ENCODE measurements around the gene SMIM1.

SMIM1 gene

DNA sequence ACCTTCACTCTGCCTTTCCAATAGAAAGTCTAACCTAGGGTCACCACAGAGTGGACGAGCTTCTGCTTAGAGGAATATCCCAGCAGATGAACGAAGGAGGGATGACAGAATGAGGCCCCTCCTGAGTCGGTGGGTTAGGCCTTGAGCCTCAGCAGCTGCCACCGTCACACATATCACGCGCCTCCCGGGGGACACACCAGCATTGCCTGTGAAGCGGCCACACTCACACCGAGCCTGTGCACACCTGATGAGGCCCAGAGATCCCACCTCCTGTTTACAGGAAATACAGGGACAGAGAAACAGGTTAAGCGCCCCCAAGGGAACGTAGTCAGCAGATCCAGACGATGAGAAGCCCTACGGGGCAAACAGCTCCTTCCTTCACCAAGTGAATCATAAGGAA lies 48.9 kb downstream of the SMIM1 start:
- no peaks in the 10 kb centered on the region; the same call in 1 of the 2 replicates for H4K20me1 ChIP-seq (ENCODE audit: insufficient read depth, low read length)
- no peak overlapping the region for H3K9ac ChIP-seq (ENCODE audit: low read length)
- H3K27ac ChIP-seq (ENCODE audit: low read length), result no peak overlapping the region
- no peaks in the 10 kb centered on the region for H3K79me2 ChIP-seq (ENCODE audit: low read length)
- peaks cover 4% of the 10 kb centered on the region for H3K36me3 ChIP-seq (replicated peaks; ENCODE audit: low read depth, low read length)
- no peaks in the 10 kb centered on the region for H3K27me3 ChIP-seq (ENCODE audit: low read depth, low read length)
- no peak overlapping the region for H3K4me2 ChIP-seq (ENCODE audit: low read length)
- TF ChIP-seq, protein P1, sequence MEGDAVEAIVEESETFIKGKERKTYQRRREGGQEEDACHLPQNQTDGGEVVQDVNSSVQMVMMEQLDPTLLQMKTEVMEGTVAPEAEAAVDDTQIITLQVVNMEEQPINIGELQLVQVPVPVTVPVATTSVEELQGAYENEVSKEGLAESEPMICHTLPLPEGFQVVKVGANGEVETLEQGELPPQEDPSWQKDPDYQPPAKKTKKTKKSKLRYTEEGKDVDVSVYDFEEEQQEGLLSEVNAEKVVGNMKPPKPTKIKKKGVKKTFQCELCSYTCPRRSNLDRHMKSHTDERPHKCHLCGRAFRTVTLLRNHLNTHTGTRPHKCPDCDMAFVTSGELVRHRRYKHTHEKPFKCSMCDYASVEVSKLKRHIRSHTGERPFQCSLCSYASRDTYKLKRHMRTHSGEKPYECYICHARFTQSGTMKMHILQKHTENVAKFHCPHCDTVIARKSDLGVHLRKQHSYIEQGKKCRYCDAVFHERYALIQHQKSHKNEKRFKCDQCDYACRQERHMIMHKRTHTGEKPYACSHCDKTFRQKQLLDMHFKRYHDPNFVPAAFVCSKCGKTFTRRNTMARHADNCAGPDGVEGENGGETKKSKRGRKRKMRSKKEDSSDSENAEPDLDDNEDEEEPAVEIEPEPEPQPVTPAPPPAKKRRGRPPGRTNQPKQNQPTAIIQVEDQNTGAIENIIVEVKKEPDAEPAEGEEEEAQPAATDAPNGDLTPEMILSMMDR (IDR thresholded peaks at IDR 0.05; ENCODE audit: low read depth, low read length), result no peak
- TF ChIP-seq EZH2phosphoT487 (IDR thresholded peaks at IDR 0.05; ENCODE audit: low read depth), result no peak
- H2AFZ ChIP-seq (ENCODE audit: low read depth, low read length), result no peak overlapping the region
- no peaks in the 10 kb centered on the region for H3K9me3 ChIP-seq (ENCODE audit: insufficient read depth, low read length)
- peaks cover 12% of the 10 kb centered on the region; the same call in 1 of the 2 replicates for H3K4me1 ChIP-seq (ENCODE audit: low read length)
- no peak overlapping the region for H3K4me3 ChIP-seq (ENCODE audit: low read length)

GRCh38 chr1:3821908-3822307 lies 49.4 kb downstream of the SMIM1 start:
- Histone ChIP-seq H3K9me3 (ENCODE audit: insufficient read depth, low read length) (no peaks in the 10 kb centered on the region), H3K79me2 (ENCODE audit: low read length) (no peaks in the 10 kb centered on the region), H3K9ac (ENCODE audit: low read length) (no peak overlapping the region), H3K4me2 (ENCODE audit: low read length) (no peak overlapping the region), H4K20me1 (ENCODE audit: insufficient read depth, low read length) (no peaks in the 10 kb centered on the region; the same call in 1 of the 2 replicates), H2AFZ (ENCODE audit: low read depth, low read length) (no peak overlapping the region), H3K4me1 (ENCODE audit: low read length) (peaks cover 12% of the 10 kb centered on the region; the same call in 1 of the 2 replicates), H3K27me3 (ENCODE audit: low read depth, low read length) (no peaks in the 10 kb centered on the region), H3K27ac (ENCODE audit: low read length) (no peak overlapping the region), H3K4me3 (ENCODE audit: low read length) (no peak overlapping the region), H3K36me3 (replicated peaks; ENCODE audit: low read depth, low read length) (peaks cover 4% of the 10 kb centered on the region)
- no peak for TF ChIP-seq EZH2phosphoT487 (IDR thresholded peaks at IDR 0.05; ENCODE audit: low read depth)
- TF ChIP-seq, protein P1 (IDR thresholded peaks at IDR 0.05; ENCODE audit: low read depth, low read length), result no peak

- TF ChIP-seq EZH2phosphoT487 (IDR thresholded peaks at IDR 0.05; ENCODE audit: low read depth), result no peak
- TF ChIP-seq, protein P1 (IDR thresholded peaks at IDR 0.05; ENCODE audit: low read depth, low read length), result no peak
- Histone ChIP-seq H3K36me3 (replicated peaks; ENCODE audit: low read depth, low read length) (peaks cover 5% of the 10 kb centered on the region), H3K27ac (ENCODE audit: low read length) (no peak overlapping the region), H3K4me3 (ENCODE audit: low read length) (no peak overlapping the region), H3K27me3 (ENCODE audit: low read depth, low read length) (no peaks in the 10 kb centered on the region), H3K9ac (ENCODE audit: low read length) (no peak overlapping the region), H2AFZ (ENCODE audit: low read depth, low read length) (no peak overlapping the region), H3K4me1 (ENCODE audit: low read length) (peaks cover 12% of the 10 kb centered on the region; the same call in 1 of the 2 replicates), H3K4me2 (ENCODE audit: low read length) (no peak overlapping the region), H3K9me3 (ENCODE audit: insufficient read depth, low read length) (no peaks in the 10 kb centered on the region), H4K20me1 (ENCODE audit: insufficient read depth, low read length) (no peaks in the 10 kb centered on the region; the same call in 1 of the 2 replicates), H3K79me2 (ENCODE audit: low read length) (no peaks in the 10 kb centered on the region)
Measured at GRCh38 chr1:3822421-3822820, 49.9 kb downstream of the SMIM1 start.

DNA sequence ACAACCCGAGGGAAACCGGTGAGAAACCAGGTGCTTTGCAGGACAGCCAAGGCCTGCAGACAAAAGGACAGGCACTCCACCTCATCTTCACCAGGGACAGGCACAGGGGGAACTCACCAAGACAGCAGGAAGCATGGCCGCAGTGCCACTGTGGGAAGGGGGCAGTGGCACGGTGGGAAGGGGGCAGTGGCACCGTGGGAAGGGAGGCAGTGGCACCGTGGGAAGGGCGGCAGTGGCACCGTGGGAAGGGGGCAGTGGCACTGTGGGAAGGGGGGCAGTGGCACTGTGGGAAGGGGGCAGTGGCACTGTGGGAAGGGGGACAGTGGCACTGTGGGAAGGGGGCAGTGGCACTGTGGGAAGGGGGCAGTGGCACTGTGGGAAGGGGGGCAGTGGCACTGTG lies 52.1 kb downstream of the SMIM1 start:
- Histone ChIP-seq H4K20me1 (ENCODE audit: insufficient read depth, low read length) (no peaks in the 10 kb centered on the region; the same call in 1 of the 2 replicates), H3K4me3 (ENCODE audit: low read length) (no peak overlapping the region), H3K9ac (ENCODE audit: low read length) (no peak overlapping the region), H2AFZ (ENCODE audit: low read depth, low read length) (no peak overlapping the region), H3K4me2 (ENCODE audit: low read length) (no peak overlapping the region), H3K79me2 (ENCODE audit: low read length) (no peaks in the 10 kb centered on the region), H3K27me3 (ENCODE audit: low read depth, low read length) (no peaks in the 10 kb centered on the region), H3K36me3 (replicated peaks; ENCODE audit: low read depth, low read length) (peaks cover 13% of the 10 kb centered on the region), H3K9me3 (ENCODE audit: insufficient read depth, low read length) (no peaks in the 10 kb centered on the region), H3K27ac (ENCODE audit: low read length) (no peak overlapping the region), H3K4me1 (ENCODE audit: low read length) (peaks cover 4% of the 10 kb centered on the region; the same call in 1 of the 2 replicates)
- TF ChIP-seq EZH2phosphoT487 (IDR thresholded peaks at IDR 0.05; ENCODE audit: low read depth), result no peak
- TF ChIP-seq, protein P1 (IDR thresholded peaks at IDR 0.05; ENCODE audit: low read depth, low read length), result no peak

Measured in OCI-LY3 (cell line).